WTC11 (cell line): ENCODE results near the gene MAP3K7. TPM values are rescaled to one million over a fixed set of nuclear protein-coding genes. Genes with fewer than 3 reads are reported as not detected.

Source experiments
- ATAC-seq: fragments of 200-7000 bp; cut with Tn5 transposase; 2 replicates; pipeline ENCODE4 v1.10.0; 2021; ENCODE audit warnings: mild to moderate bottlenecking, moderate library complexity
- CTCF ChIA-PET: fragments of 300-600 bp; sonication (Branson Sonifier 250); formaldehyde crosslinking; loops from one replicate; lab custom pipeline; 2021; ENCODE audit warnings: antibody characterized with exemption; lab: Charles Lee
- POLR2A ChIA-PET: fragments of 350-600 bp; sonication (Branson Sonifier 250); formaldehyde crosslinking; loops from one replicate; lab custom pipeline; 2021; ENCODE audit warnings: antibody characterized with exemption; lab: Charles Lee
- DNase-seq: peaks from one replicate; pipeline ENCODE4 v3.0.0; 2021; ENCODE audit warnings: low spot score
- H3K27ac Mint-ChIP-seq: 2 replicates; pipeline ENCODE4 v1.8.0; 2021; ENCODE audit warnings: mixed read lengths
- H3K27me3 Mint-ChIP-seq: 2 replicates; pipeline ENCODE4 v1.8.0; 2021; ENCODE audit warnings: low read depth, mild to moderate bottlenecking, moderate library complexity, mixed read lengths
- H3K36me3 Mint-ChIP-seq: 2 replicates; pipeline ENCODE4 v1.8.0; 2021; ENCODE audit warnings: mixed read lengths
- H3K4me1 Mint-ChIP-seq: 2 replicates; pipeline ENCODE4 v1.8.0; 2022; ENCODE audit warnings: mixed read lengths
- H3K4me3 Mint-ChIP-seq: 2 replicates; pipeline ENCODE4 v1.8.0; 2021; ENCODE audit warnings: mild to moderate bottlenecking, moderate library complexity, mixed read lengths
- H3K9me3 Mint-ChIP-seq: 2 replicates; pipeline ENCODE4 v1.8.0; 2021; ENCODE audit warnings: mixed read lengths
- ELF4 ChIP-seq: sonication (generic); formaldehyde crosslinking; IDR thresholded peaks from 2 replicates; pipeline ENCODE4 v1.8.1; 2022; ENCODE audit warnings: low read depth, mild to moderate bottlenecking, moderate library complexity, missing genetic modification reagents
- EMX1 ChIP-seq: fragments of 250-450 bp; sonication (Bioruptor Pico); IDR thresholded peaks from 2 replicates; pipeline ENCODE4 v1.8.0; 2021; ENCODE audit warnings: mild to moderate bottlenecking
- FOXJ3 ChIP-seq: sonication (generic); formaldehyde crosslinking; IDR thresholded peaks from 2 replicates; pipeline ENCODE4 v1.9.0; 2021; ENCODE audit warnings: missing genetic modification reagents, mild to moderate bottlenecking, borderline replicate concordance
- FOXP1 ChIP-seq: sonication (generic); formaldehyde crosslinking; IDR thresholded peaks from 2 replicates; pipeline ENCODE4 v1.8.0; 2022; ENCODE audit warnings: missing genetic modification reagents, mild to moderate bottlenecking, moderate library complexity, borderline replicate concordance
- GRHL2 ChIP-seq: fragments of 250-450 bp; sonication (Bioruptor Pico); IDR thresholded peaks from 2 replicates; pipeline ENCODE4 v1.8.0; 2022; ENCODE audit warnings: mild to moderate bottlenecking, moderate library complexity; ENCODE audit not compliant: insufficient replicate concordance, severe bottlenecking
- GTF2I ChIP-seq: fragments of 250-450 bp; sonication (Bioruptor Pico); conservative IDR thresholded peaks from 2 replicates; pipeline ENCODE4 v1.4.0; 2021; ENCODE audit warnings: mild to moderate bottlenecking
- HMGA2 ChIP-seq: fragments of 250-450 bp; sonication (Bioruptor Pico); IDR thresholded peaks from 2 replicates; pipeline ENCODE4 v1.4.0; 2021; ENCODE audit warnings: mild to moderate bottlenecking, moderate library complexity
- NFYB ChIP-seq: sonication (generic); formaldehyde crosslinking; conservative IDR thresholded peaks from 2 replicates; pipeline ENCODE4 v1.8.0; 2022; ENCODE audit warnings: low read depth, missing genetic modification reagents
- SMAD3 ChIP-seq: sonication (generic); formaldehyde crosslinking; IDR thresholded peaks from 2 replicates; pipeline ENCODE4 v1.8.0; 2022; ENCODE audit warnings: missing genetic modification reagents, mild to moderate bottlenecking, borderline replicate concordance
- TEAD1 ChIP-seq: sonication (generic); formaldehyde crosslinking; IDR thresholded peaks from 2 replicates; pipeline ENCODE4 v1.8.0; 2022; ENCODE audit warnings: mild to moderate bottlenecking, missing genetic modification reagents
- TP53 ChIP-seq: sonication (generic); formaldehyde crosslinking; IDR thresholded peaks from 2 replicates; pipeline ENCODE4 v1.8.1; 2023; ENCODE audit warnings: mild to moderate bottlenecking, missing genetic modification reagents
- ZBTB21 ChIP-seq: sonication (generic); formaldehyde crosslinking; IDR thresholded peaks from 2 replicates; pipeline ENCODE4 v1.8.1; 2023; ENCODE audit warnings: mild to moderate bottlenecking, missing genetic modification reagents, borderline replicate concordance
- total RNA-seq: library from RNA; stranded (reverse); gene quantifications from 3 replicates; pipeline ENCODE4 v1.2.3, GENCODE V29; 2021
- TF ChIP-seq, protein P1 (sequence below): sonication (generic); formaldehyde crosslinking; IDR thresholded peaks from 2 replicates; pipeline ENCODE4 v1.8.1; 2022; ENCODE audit warnings: mild to moderate bottlenecking, missing genetic modification reagents, moderate library complexity, borderline replicate concordance
- TF ChIP-seq, protein P2 (sequence below): fragments of 250-450 bp; sonication (Bioruptor Pico); IDR thresholded peaks from 2 replicates; pipeline ENCODE4 v1.9.0; 2021; ENCODE audit warnings: mild to moderate bottlenecking, borderline replicate concordance
- TF ChIP-seq, protein P3 (sequence below): sonication (generic); formaldehyde crosslinking; IDR thresholded peaks from 2 replicates; pipeline ENCODE4 v1.8.1; 2022; ENCODE audit warnings: mild to moderate bottlenecking, moderate library complexity, missing genetic modification reagents
- TF ChIP-seq, protein P4 (sequence below): fragments of 250-450 bp; sonication (Bioruptor Pico); IDR thresholded peaks from 2 replicates; pipeline ENCODE4 v1.9.0; 2021; ENCODE audit warnings: mild to moderate bottlenecking
- TF ChIP-seq, protein P5 (sequence below): sonication (generic); formaldehyde crosslinking; IDR thresholded peaks from 2 replicates; pipeline ENCODE4 v1.8.0; 2022; ENCODE audit warnings: mild to moderate bottlenecking, missing genetic modification reagents
- TF ChIP-seq, protein P6 (sequence below): sonication (generic); formaldehyde crosslinking; IDR thresholded peaks from 2 replicates; pipeline ENCODE4 v1.8.0; 2022; ENCODE audit warnings: mild to moderate bottlenecking, missing genetic modification reagents
- TF ChIP-seq, protein P7 (sequence below): sonication (generic); formaldehyde crosslinking; IDR thresholded peaks from 2 replicates; pipeline ENCODE4 v1.8.1; 2023; ENCODE audit warnings: mild to moderate bottlenecking, missing genetic modification reagents

MAP3K7 gene
- total RNA-seq, 1 experiment from 2014 or later = 36.7 TPM

DNA sequence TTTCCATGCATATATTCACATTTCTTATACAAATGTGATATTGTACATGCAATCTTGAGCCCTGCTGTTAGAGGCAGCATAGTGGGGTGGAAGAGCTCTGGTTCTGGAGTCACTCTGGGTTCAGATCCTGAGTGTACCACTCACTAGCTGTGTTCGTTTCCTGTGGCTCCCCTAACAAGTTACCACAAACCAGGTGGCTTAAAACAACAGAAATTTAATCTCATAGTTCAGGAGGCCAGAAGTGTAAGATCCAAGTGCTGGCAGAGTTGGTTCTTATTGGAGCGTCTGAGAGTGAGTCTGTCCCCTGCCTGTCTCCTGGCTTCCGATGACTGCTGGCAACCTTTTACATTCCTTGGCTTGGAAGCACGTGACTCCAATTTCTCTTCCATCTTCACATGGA lies 115.6 kb downstream of the MAP3K7 start (continued):
- TF ChIP-seq, protein P1, sequence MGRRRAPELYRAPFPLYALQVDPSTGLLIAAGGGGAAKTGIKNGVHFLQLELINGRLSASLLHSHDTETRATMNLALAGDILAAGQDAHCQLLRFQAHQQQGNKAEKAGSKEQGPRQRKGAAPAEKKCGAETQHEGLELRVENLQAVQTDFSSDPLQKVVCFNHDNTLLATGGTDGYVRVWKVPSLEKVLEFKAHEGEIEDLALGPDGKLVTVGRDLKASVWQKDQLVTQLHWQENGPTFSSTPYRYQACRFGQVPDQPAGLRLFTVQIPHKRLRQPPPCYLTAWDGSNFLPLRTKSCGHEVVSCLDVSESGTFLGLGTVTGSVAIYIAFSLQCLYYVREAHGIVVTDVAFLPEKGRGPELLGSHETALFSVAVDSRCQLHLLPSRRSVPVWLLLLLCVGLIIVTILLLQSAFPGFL (CRISPR knock-in tag) = no peak
- TF ChIP-seq, protein P2, sequence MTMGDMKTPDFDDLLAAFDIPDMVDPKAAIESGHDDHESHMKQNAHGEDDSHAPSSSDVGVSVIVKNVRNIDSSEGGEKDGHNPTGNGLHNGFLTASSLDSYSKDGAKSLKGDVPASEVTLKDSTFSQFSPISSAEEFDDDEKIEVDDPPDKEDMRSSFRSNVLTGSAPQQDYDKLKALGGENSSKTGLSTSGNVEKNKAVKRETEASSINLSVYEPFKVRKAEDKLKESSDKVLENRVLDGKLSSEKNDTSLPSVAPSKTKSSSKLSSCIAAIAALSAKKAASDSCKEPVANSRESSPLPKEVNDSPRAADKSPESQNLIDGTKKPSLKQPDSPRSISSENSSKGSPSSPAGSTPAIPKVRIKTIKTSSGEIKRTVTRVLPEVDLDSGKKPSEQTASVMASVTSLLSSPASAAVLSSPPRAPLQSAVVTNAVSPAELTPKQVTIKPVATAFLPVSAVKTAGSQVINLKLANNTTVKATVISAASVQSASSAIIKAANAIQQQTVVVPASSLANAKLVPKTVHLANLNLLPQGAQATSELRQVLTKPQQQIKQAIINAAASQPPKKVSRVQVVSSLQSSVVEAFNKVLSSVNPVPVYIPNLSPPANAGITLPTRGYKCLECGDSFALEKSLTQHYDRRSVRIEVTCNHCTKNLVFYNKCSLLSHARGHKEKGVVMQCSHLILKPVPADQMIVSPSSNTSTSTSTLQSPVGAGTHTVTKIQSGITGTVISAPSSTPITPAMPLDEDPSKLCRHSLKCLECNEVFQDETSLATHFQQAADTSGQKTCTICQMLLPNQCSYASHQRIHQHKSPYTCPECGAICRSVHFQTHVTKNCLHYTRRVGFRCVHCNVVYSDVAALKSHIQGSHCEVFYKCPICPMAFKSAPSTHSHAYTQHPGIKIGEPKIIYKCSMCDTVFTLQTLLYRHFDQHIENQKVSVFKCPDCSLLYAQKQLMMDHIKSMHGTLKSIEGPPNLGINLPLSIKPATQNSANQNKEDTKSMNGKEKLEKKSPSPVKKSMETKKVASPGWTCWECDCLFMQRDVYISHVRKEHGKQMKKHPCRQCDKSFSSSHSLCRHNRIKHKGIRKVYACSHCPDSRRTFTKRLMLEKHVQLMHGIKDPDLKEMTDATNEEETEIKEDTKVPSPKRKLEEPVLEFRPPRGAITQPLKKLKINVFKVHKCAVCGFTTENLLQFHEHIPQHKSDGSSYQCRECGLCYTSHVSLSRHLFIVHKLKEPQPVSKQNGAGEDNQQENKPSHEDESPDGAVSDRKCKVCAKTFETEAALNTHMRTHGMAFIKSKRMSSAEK (CRISPR knock-in tag) = no peak
- no peak for TF ChIP-seq SMAD3 (CRISPR knock-in tag)
- no peak for TF ChIP-seq NFYB (CRISPR knock-in tag)
- no peak for TF ChIP-seq ELF4 (CRISPR knock-in tag)
- no peak for TF ChIP-seq GRHL2
- TF ChIP-seq TP53 = no peak

DNA sequence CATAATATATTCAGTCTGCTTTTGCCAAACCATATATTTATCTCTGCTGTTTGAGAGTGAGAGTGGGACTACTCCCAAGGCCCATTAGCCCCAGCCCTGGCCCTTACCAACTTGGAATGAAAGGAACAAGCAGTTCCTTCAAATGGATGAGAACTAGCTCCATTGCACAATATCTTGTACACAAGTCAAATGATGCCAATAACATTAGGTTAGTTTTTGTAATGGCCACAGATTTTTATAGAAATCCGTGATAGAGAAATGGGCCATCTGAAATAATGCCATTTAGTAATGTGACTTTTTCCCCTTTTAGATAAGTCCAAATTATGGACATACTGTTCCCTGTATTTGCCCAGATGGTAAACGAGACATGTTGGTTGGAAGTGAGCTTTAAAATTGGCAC lies 117.0 kb downstream of the MAP3K7 start:
- H3K4me1 Mint-ChIP-seq = peaks cover 8% of the 10 kb centered on the region
- CTCF ChIA-PET = interaction anchor here (1.4 to 2.4 kb wide), 2 partner anchors 9 to 530 kb away, joined by 4 to 10 read pairs; no protein-coding TSS in a partner anchor
- H3K36me3 Mint-ChIP-seq = no peaks in the 10 kb centered on the region
- TF ChIP-seq ELF4 (CRISPR knock-in tag) (no peak), FOXP1 (CRISPR knock-in tag) (no peak)
- TF ChIP-seq, protein P3, sequence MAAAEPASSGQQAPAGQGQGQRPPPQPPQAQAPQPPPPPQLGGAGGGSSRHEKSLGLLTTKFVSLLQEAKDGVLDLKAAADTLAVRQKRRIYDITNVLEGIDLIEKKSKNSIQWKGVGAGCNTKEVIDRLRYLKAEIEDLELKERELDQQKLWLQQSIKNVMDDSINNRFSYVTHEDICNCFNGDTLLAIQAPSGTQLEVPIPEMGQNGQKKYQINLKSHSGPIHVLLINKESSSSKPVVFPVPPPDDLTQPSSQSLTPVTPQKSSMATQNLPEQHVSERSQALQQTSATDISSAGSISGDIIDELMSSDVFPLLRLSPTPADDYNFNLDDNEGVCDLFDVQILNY (CRISPR knock-in tag) = no peak
- TF ChIP-seq, all 79 proteins: peak for 0
- ATAC-seq = no peak
- Mint-ChIP-seq H3K27me3 (no peaks in the 10 kb centered on the region), H3K4me3 (no peak overlapping the region), H3K9me3 (no peaks in the 10 kb centered on the region), H3K27ac (no peak overlapping the region)
- DNase-seq = no peak
- POLR2A ChIA-PET = no interaction called here

DNA sequence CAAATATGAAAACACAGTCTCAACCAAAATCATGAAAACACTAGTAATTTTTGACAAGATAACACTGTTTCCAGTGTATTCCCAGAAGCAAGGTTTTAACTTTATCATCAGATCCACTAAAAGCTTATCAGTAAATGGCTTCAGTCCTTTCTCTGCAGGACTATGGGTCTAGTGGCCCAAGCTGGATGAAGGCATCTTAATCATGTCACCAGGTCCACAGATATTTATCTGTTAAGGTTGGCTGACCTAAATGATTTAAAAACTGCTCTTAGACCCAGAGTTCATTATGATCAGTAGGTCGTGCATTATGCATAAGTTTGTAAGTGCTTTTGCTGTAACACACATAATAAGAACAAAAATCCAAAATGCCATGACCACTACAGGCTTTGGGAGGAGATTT lies 118.0 kb downstream of the MAP3K7 start:
- H3K27me3 Mint-ChIP-seq = no peaks in the 10 kb centered on the region
- CTCF ChIA-PET = interaction anchor here (2.4 kb wide), 1 partner anchor 10 kb away, joined by 10 read pairs; no protein-coding TSS in a partner anchor

More for the DNA sequence above, 118.0 kb downstream of the MAP3K7 start:
- no peak for DNase-seq
- no peak for ATAC-seq
- H3K27ac Mint-ChIP-seq = no peak overlapping the region
- POLR2A ChIA-PET = no interaction called here
- H3K4me1 Mint-ChIP-seq = peaks cover 8% of the 10 kb centered on the region
- no peak overlapping the region for H3K4me3 Mint-ChIP-seq
- TF ChIP-seq, protein P4, sequence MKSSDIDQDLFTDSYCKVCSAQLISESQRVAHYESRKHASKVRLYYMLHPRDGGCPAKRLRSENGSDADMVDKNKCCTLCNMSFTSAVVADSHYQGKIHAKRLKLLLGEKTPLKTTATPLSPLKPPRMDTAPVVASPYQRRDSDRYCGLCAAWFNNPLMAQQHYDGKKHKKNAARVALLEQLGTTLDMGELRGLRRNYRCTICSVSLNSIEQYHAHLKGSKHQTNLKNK (CRISPR knock-in tag) = no peak
- no peak for TF ChIP-seq GTF2I (CRISPR knock-in tag)
- TF ChIP-seq EMX1 (CRISPR knock-in tag) = no peak
- TF ChIP-seq FOXJ3 (CRISPR knock-in tag) = no peak
- no peak for TF ChIP-seq HMGA2 (CRISPR knock-in tag)
- TF ChIP-seq, protein P5, sequence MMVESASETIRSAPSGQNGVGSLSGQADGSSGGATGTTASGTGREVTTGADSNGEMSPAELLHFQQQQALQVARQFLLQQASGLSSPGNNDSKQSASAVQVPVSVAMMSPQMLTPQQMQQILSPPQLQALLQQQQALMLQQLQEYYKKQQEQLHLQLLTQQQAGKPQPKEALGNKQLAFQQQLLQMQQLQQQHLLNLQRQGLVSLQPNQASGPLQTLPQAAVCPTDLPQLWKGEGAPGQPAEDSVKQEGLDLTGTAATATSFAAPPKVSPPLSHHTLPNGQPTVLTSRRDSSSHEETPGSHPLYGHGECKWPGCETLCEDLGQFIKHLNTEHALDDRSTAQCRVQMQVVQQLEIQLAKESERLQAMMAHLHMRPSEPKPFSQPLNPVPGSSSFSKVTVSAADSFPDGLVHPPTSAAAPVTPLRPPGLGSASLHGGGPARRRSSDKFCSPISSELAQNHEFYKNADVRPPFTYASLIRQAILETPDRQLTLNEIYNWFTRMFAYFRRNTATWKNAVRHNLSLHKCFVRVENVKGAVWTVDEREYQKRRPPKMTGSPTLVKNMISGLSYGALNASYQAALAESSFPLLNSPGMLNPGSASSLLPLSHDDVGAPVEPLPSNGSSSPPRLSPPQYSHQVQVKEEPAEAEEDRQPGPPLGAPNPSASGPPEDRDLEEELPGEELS (CRISPR knock-in tag) = no peak
- TF ChIP-seq, protein P6, sequence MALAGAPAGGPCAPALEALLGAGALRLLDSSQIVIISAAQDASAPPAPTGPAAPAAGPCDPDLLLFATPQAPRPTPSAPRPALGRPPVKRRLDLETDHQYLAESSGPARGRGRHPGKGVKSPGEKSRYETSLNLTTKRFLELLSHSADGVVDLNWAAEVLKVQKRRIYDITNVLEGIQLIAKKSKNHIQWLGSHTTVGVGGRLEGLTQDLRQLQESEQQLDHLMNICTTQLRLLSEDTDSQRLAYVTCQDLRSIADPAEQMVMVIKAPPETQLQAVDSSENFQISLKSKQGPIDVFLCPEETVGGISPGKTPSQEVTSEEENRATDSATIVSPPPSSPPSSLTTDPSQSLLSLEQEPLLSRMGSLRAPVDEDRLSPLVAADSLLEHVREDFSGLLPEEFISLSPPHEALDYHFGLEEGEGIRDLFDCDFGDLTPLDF (CRISPR knock-in tag) = no peak
- no peak for TF ChIP-seq TEAD1 (CRISPR knock-in tag)
- TF ChIP-seq ZBTB21 (CRISPR knock-in tag) = no peak
- TF ChIP-seq, protein P7, sequence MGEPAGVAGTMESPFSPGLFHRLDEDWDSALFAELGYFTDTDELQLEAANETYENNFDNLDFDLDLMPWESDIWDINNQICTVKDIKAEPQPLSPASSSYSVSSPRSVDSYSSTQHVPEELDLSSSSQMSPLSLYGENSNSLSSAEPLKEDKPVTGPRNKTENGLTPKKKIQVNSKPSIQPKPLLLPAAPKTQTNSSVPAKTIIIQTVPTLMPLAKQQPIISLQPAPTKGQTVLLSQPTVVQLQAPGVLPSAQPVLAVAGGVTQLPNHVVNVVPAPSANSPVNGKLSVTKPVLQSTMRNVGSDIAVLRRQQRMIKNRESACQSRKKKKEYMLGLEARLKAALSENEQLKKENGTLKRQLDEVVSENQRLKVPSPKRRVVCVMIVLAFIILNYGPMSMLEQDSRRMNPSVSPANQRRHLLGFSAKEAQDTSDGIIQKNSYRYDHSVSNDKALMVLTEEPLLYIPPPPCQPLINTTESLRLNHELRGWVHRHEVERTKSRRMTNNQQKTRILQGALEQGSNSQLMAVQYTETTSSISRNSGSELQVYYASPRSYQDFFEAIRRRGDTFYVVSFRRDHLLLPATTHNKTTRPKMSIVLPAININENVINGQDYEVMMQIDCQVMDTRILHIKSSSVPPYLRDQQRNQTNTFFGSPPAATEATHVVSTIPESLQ (CRISPR knock-in tag) = no peak
- H3K9me3 Mint-ChIP-seq = no peaks in the 10 kb centered on the region
- no peaks in the 10 kb centered on the region for H3K36me3 Mint-ChIP-seq
